ENCODE measurements around the gene RAD51D. TPM values are rescaled to one million over a fixed set of nuclear protein-coding genes. Genes with fewer than 3 reads are reported as not detected.

The RAD51D gene
- total and polyA plus RNA-seq, 2 donors from 2014 or later, result 7.8 to 13.8 TPM

- FAIRE-seq (no peak), DNase-seq (no peak)
- intact Hi-C loops (cut with DNase I), result no loop called here
- Histone ChIP-seq H3K9ac (ENCODE audit: low read length in 3 of 3) (no peak overlapping the region), H3K36me3 (ENCODE audit: control insufficient read depth in 2 of 3, insufficient read depth in 3 of 3, low read length in 3 of 3) (no peaks in the 10 kb centered on the region), H3K27me3 (ENCODE audit: control insufficient read depth, insufficient read depth, low read length) (no peaks in the 10 kb centered on the region), H3K9me3 (ENCODE audit: control insufficient read depth in 2 of 3, insufficient read depth in 1 of 3, low read length in 3 of 3) (no peaks in the 10 kb centered on the region), H3K4me3 (ENCODE audit: low read length in 3 of 3) (no peak overlapping the region), H3K27ac (ENCODE audit: low read depth in 2 of 2, low read length in 2 of 2) (no peak overlapping the region), H3K4me1 (ENCODE audit: control insufficient read depth in 2 of 3, insufficient read depth in 2 of 3, low read depth in 1 of 3, low read length in 3 of 3) (peaks cover 0 to 11% (median 0%) of the 10 kb centered on the region in 3 donors)
- TF ChIP-seq CTCF (IDR thresholded peaks at IDR 0.05; ENCODE audit: borderline replicate concordance, extremely low read depth, insufficient read depth), result no peak
These were observed 38.0 kb downstream of the RAD51D start for GRCh38 chr17:35081638-35082037.

GRCh38 chr17:35080536-35080935 is 39.1 kb downstream of the RAD51D start:
- Histone ChIP-seq H3K9me3 (ENCODE audit: control insufficient read depth in 2 of 3, insufficient read depth in 1 of 3, low read length in 3 of 3) (no peaks in the 10 kb centered on the region), H3K27me3 (ENCODE audit: control insufficient read depth, insufficient read depth, low read length) (no peaks in the 10 kb centered on the region), H3K36me3 (ENCODE audit: control insufficient read depth in 2 of 3, insufficient read depth in 3 of 3, low read length in 3 of 3) (no peaks in the 10 kb centered on the region), H3K27ac (ENCODE audit: low read depth in 2 of 2, low read length in 2 of 2) (peak overlapping the region; percentile 17 to 38), H3K4me1 (ENCODE audit: control insufficient read depth in 2 of 3, insufficient read depth in 2 of 3, low read depth in 1 of 3, low read length in 3 of 3) (peaks cover 0 to 11% (median 0%) of the 10 kb centered on the region in 3 donors), H3K9ac (ENCODE audit: low read length in 3 of 3) (no peak overlapping the region), H3K4me3 (ENCODE audit: low read length in 3 of 3) (no peak overlapping the region)
- FAIRE-seq (no peak), DNase-seq (no peak)
- intact Hi-C loops (cut with DNase I), result no loop called here
- TF ChIP-seq CTCF (IDR thresholded peaks at IDR 0.05; ENCODE audit: borderline replicate concordance, extremely low read depth, insufficient read depth), result no peak

- Histone ChIP-seq H3K9ac (ENCODE audit: low read length in 3 of 3) (no peak overlapping the region), H3K9me3 (ENCODE audit: control insufficient read depth in 2 of 3, insufficient read depth in 1 of 3, low read length in 3 of 3) (no peaks in the 10 kb centered on the region), H3K27me3 (ENCODE audit: control insufficient read depth, insufficient read depth, low read length) (no peaks in the 10 kb centered on the region), H3K4me3 (ENCODE audit: low read length in 3 of 3) (no peak overlapping the region), H3K36me3 (ENCODE audit: control insufficient read depth in 2 of 3, insufficient read depth in 3 of 3, low read length in 3 of 3) (no peaks in the 10 kb centered on the region), H3K4me1 (ENCODE audit: control insufficient read depth in 2 of 3, insufficient read depth in 2 of 3, low read depth in 1 of 3, low read length in 3 of 3) (peaks cover 0 to 15% (median 3%) of the 10 kb centered on the region in 3 donors), H3K27ac (ENCODE audit: low read depth in 2 of 2, low read length in 2 of 2) (no peak overlapping the region)
- DNase-seq (no peak), FAIRE-seq (no peak)
- no peak for TF ChIP-seq CTCF (IDR thresholded peaks at IDR 0.05; ENCODE audit: borderline replicate concordance, extremely low read depth, insufficient read depth)
- intact Hi-C loops (cut with DNase I), result no loop called here
These were observed 39.9 kb downstream of the RAD51D start for GRCh38 chr17:35079547-35080423.

All from kidney (tissue), 14 donors.